A204.1 (cell line): ENCODE results near the gene PTPRH.
"Not testable (repeated sequence)": the region's sequence is repeated elsewhere in the genome, so short reads cannot be mapped to it uniquely, and the experiment has no call there.

Source experiments
- FAIRE-seq: peaks from 2 replicates; lab custom pipeline; 2012; peaks lifted over from hg19 to GRCh38; lab: Jason Lieb, UNC

Gene PTPRH

GRCh38 chr19:55186080-55186479 is 23.2 kb downstream of the PTPRH start:
- no peak for FAIRE-seq

- no peak for FAIRE-seq
Observed at GRCh38 chr19:55181740-55182139, 27.6 kb downstream of the PTPRH start.

DNA sequence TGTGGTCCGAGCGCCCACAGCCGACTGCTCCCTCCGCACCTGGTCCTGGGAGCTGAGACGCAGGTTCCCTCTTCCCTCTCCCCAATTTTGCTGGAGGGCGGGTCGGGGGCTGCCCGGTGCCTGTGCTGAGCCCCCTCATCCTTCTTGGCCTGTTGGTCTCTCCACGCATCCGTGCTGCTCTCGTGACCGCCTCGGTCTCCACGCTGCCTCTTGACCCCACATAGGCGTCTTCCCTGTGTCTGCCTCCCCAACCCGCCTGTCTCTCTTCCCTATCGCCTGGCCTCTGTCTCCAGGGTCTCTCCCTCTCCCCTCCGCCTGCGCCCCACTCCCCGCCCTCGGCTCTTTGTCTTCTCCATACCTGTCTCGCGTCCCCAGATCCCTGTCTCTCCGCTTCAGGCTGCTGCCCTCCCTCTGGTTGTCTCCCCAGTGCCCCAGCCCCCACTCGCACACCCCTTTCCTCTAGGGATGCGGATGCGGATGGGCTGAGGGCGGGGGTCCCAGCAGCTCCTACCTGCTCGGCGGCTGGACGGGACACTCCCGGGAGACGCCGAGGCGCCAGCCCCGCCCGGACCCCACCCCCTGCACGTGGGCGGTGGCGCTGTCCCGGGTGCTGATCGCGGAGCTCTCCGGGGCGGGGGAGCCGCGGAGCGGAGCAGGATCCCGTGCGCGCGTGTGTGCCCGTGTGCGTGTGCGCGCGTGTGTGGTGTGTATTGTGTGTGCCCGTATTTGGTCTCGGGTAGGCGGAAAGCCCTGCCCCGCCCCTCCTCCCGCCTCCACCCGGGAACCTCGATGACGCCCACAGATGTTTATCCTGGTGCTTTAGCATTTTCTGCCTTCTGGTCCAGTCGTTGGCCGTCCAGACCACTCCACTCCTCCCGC is 29.5 kb downstream of the PTPRH start, which contains the start of gene SYT5:
Gene SYT5, minus strand, starts transcription at position 684 of the 879 bp plus-strand sequence. CDS start 1,248 bp downstream, outside the sequence.
- FAIRE-seq = no peak

DNA sequence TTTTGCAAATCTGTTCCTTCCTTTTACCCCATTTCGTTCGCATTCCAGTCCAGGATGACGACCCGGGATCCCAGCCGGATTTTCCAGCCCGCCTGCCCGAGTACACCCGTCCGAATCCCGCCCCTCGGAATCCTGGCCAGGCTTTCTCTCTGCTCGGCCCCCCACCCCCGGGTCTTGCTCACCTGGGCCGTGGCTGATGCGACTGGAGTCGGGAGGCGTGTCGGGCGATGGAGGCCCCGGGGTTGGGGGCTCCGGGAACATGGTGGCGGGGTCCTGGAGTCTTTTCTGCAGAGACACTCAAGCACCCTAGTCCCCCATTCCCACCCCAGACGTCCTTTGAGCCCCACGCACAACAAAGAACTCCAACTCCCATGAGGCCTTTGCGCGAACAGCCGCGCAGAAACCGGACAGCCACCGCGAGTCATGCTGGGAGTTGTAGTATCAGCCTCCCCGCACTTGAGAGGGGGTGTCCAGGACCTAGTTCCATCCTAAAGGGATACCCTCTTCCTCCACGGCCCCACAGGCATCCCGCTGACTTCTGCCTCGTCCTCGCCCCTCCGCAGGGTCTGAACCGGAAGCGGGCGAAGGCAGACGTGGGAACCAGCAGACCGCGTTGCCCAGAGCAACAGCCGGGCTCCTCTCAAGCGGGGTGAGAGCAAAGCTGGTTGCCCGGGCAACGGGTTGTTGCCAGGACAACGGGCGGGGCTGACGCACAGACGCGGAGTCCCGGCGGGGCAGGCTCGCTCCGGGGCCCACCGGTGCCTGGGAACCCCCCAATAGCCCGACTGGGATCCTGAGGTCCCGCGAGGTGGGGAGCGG is 30.3 kb downstream of the PTPRH start:
- no peak for FAIRE-seq

DNA sequence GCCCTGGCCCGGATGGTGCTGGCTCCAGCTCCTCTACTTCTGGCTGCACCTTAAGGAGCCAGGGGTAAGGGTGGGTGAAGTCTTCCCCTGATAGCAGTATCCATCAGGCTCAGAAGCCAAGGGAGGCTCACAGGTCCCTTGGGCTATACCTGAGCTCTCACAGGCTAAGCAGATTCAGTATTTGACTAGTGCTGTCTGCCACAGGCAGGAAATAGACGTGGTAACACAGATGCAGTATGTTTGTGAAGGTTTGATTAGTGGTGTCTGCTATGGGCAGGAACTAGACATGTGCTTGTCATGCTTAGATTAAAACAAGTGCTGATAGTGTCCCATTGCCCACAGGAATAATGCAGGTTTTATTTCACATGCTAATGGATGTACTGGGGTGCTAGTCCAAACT is 33.2 kb downstream of the PTPRH start:
- no peak for FAIRE-seq

DNA sequence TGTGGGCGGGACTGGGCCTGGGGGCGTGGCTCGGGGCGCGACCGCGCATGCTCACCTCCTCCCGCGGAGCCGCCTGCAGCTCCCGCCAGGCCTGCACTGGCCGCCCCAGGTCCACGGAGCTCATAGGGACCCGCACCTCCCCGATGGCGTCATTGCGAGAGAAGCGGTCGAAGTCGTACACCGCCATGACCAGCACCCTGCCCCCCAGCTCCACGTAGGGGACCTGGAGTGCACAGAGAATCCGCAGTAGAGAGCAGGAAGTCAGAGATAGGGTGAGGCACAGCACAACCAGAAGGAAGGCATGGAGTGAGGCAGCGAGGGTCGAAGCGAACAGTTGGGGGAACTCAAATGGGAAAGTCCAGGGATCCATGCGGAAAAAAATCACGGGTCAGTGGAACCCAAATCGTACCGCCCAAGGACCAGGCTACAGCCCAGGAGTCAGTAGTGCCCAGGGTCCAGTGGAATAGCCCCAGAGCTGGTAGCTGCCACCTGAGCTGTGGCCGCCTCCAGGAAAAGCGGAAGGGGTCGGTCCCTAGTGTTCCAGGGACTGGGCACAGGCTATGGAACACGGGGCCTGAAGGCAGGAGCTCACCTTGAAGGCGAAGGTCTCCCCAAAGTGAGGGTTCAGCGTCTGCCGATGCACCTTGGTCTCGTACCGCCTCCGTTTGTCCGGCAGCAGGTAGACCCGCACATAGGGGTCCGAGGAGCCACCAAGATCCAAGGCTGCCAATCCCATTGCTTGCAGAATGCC is 34.0 kb downstream of the PTPRH start:
- FAIRE-seq = no peak

- no peak for FAIRE-seq
Observed at GRCh38 chr19:55174425-55175116, 34.7 kb downstream of the PTPRH start.

- peak; percentile 76 for FAIRE-seq
Observed at GRCh38 chr19:55173714-55174409, 35.4 kb downstream of the PTPRH start.

DNA sequence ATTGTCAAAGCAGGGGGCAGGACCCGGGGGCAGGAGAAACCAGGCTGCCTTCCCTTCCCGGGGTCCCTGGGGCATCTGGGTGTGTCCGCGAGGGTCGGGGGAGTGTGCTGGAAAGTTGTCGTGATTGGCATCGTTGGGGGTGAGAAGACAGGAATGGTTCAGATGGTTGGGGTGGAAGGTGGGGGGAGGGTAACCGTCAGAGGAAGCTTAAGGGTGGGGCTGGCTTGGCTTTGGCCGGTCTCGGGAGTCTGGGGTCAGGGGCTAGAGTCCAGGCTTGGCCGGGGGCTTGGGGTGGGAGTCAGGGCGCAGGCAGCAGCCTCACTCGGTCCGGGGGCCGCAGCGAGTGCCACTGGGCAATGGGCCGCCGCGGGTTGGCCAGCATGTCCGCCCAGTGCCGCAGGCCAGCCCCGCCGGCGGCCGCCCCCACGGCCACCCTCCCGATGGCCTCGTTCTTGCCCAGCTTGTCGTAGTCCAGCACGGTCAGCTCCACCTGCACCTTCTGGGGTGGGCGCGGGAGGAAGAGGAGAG is 36.1 kb downstream of the PTPRH start:
- no peak for FAIRE-seq

DNA sequence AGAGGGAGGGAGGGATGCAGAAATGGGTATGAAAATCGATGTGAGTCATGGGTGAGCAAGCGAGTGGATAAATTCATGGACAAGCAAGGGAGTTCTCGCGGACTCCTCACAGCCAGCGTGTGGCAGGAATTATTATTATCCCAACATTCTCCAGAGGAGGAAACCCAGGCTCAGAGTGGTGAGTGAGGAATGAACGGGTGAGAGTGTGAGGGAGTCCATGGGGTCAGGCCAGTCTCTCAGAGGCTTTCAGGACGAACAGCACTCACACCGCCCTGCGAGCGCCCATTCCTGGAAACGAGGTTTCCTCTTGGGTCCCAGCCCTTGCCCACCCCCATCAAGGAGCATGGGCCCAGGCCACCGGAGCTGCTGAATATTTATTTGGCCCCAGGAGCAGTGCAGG is 36.6 kb downstream of the PTPRH start:
- no peak for FAIRE-seq

DNA sequence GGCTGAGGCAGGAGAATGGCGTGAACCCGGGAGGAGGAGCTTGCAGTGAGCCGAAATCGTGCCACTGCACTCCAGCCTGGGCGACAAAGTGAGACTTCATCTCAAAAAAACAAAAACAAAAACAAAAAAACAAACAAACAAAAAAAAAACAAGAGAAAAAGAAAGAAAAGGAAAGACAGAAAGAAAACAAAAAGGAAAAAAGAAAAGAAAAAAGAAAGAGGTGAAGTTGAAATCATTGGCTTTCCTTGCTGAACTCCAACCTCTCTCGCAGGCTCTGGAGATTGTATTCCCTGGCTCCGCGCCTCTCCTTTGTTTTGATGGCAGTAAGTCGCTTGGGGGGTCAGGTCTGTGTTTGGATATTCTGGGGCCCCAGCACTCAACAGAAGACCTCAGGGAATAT is 37.0 kb downstream of the PTPRH start:
- FAIRE-seq = not testable (repeated sequence)

DNA sequence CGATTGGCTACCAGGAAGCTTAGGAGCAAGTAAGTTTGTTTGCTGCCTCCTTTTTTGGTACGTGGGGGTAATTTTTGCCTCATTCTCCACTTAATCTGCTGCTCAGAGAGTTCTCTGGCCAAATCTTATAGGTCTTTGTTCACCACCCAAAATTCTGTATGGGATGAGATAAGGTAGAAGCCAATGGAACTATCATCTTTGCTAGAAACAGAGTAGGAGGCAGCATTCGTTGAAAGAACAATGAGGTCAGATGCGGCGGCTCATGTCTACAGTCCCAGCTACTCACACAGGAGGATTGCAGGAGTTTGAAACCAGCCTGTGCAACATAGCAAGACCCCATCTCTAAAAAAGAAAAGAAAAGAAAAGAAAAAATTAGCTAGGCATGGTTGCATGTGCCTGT is 37.9 kb downstream of the PTPRH start:
- no peak for FAIRE-seq

DNA sequence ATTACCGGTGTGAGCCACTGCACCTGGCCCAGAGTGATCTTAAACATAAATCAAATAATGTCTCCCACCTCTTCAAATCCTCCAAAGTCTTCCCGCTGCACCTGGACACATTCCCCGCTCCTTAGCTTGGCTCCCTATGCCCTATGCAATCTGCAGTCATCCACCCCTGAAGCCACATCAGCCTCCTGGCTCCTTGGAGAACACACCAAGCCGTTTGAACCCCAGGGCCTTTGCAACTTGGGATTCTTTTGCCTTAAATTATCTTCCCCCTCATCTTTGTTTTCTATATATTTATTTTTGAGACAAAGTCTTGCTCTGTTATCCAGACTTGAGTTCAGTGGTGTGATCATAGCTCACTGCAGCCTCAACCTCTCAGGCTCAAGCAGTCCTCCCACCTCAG is 40.2 kb downstream of the PTPRH start:
- FAIRE-seq = no peak

- FAIRE-seq = peak; percentile 98
Observed at GRCh38 chr19:55166530-55167268, 42.6 kb downstream of the PTPRH start, which contains the start of gene DNAAF3. TSS of gene DNAAF3 (minus strand) at chr19:55166613. CDS start at chr19:55166413, 200 bp downstream.

DNA sequence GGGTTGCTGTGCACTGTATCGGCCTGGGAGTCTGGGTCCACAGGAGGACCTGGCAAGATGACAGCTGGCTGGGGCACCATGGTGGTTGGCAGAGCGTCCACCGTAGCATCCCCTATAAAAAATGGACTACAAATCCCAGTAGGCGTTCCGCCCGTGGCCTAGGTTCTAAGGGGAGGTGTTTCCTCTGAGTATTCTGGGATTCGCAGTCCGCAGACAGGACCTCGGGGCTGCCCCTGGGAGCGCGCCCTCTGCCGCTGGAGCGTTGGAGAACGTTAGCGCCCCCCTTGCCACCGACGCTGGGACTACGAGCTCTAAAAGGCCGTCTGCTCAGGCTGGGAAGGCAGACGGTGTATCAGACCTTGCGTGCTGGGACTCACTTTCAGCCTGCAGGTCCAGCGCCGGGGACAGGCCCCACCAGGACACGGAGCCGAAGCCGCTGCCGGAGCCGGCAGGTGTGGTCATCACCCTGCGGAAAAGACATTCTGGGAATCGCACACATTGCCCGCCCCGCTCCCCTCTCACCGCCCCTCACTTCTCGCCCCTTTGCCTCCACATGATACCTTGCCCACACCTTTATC is 43.3 kb downstream of the PTPRH start:
- no peak for FAIRE-seq

DNA sequence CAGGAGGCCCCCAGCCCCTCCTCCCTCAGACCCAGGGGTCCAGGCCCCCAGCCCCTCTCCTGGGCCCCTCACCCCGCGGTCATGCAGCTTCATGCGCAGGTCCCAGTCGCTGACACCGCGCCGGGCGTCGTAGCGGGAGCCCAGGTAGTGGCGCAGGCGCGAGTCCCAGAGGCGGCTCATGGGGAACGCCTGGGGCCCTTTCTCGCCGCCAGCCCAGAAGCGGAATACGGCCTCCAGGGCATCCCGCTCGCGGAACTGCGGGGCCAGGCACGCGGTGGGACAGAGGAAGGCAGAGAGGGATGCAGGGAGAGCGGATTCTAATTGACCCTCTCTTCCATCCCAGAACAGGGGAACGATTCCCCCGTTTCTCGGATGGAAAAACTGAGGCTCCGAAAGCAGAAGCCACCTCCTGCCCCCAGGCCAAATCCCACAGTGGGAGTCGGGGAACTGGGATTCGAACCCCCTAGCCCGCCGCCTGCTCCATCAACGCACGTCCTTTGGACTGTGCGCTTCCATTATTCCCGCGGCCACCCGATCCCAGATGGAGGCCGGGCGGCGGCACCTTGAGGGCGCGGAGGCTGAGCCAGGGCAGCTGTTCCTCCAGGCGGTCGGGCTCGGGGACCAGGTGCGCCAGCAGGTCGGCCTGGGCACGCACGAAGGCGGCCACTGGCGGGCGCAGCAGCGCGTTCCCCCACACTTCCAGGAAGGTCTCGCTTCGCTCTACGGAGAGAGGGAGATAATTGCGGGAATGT is 47.6 kb downstream of the PTPRH start:
- FAIRE-seq = no peak

- no peak for FAIRE-seq
Observed at GRCh38 chr19:55160986-55161365, 48.3 kb downstream of the PTPRH start.

GRCh38 chr19:55160128-55160985 is 48.9 kb downstream of the PTPRH start:
- no peak for FAIRE-seq
